GM12874 (cell line): ENCODE results near the gene PKNOX1.

ENCODE experiments used
- CTCF ChIP-seq: IDR thresholded peaks from 2 replicates; pipeline ENCODE4 v1.5.1; 2011; ENCODE audit warnings: low read depth, mild to moderate bottlenecking, control low read depth, low read length, moderate library complexity; ENCODE audit not compliant: insufficient read depth

PKNOX1 gene

GRCh38 chr21:43020771-43021170, 46.4 kb downstream of the PKNOX1 start:
- no peak for TF ChIP-seq CTCF

DNA sequence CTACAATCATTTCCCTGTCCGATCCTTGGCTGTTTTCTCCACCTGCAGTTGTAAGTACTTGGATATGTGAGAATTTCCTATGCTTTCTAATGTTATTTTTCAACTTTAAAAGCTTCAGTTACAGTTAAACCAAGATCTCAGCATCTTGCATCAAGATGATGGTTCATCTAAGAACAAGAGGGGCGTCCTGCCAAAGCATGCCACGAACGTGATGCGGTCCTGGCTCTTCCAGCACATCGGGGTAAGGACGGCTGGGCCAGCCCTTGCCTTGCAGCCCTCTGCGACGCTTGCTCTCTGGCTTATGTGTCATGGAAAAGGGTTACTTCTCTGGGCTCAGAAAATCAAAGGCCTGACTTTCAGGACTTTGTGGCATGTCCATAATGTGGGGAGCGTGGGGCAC, 46.8 kb downstream of the PKNOX1 start:
- no peak for TF ChIP-seq CTCF

- TF ChIP-seq CTCF = no peak
Observed at GRCh38 chr21:43021756-43022600, 47.6 kb downstream of the PKNOX1 start.

DNA sequence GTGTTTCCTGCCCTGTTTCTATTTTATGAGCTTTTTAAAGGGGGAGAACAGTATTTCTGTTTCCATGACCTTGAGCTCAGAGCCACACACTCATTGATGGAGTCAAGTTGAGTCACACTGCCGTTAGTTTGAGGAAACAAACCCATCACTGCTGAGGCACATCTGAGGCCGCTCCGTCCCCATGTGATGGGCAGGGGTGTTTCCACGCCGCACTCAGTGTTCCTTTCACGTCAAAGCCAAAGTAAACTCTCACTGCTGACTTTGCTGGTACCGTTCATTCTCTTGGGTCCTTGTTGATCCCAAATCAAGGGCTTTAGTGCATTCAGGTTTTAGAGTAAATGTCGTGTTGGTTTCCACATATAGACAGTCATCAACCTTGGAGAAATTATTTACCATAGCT, 48.8 kb downstream of the PKNOX1 start:
- no peak for TF ChIP-seq CTCF

GRCh38 chr21:43024439-43025136, 50.2 kb downstream of the PKNOX1 start:
- no peak for TF ChIP-seq CTCF

DNA sequence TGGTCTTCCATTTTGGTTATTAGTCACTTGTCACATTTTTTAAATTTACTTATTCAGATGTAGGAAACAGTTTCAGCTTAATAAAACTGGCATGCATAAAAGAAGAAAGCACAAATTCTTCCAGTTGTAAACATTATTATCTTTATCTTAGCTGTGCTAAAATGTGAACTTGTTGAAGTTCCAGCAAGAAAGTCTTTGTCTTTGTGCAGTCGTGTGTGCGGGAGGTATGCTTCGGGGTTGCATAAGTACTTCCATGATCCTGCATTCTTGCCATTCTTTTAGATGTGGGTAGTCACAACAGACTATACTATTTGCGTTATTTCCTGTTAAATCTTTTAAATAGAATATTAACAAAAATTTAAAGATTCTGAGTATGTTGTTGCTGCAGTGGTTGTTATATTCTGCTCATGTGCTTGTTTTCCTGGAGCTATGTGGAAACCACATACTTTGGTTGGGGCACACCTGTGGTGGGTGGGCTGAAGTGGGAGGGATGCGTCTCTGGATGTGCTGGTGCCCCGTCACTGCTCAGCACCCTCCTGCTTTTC, 51.3 kb downstream of the PKNOX1 start:
- TF ChIP-seq CTCF = no peak
